Measurements from ENCODE around the gene PWP2. TPM values are rescaled to one million over a fixed set of nuclear protein-coding genes. Genes with fewer than 3 reads are reported as not detected.
"Not testable (repeated sequence)": the region's sequence is repeated elsewhere in the genome, so short reads cannot be mapped to it uniquely, and the experiment has no call there.

The PWP2 gene
- total RNA-seq = 10 to 100 TPM; 15.4 to 18.4 TPM

DNA sequence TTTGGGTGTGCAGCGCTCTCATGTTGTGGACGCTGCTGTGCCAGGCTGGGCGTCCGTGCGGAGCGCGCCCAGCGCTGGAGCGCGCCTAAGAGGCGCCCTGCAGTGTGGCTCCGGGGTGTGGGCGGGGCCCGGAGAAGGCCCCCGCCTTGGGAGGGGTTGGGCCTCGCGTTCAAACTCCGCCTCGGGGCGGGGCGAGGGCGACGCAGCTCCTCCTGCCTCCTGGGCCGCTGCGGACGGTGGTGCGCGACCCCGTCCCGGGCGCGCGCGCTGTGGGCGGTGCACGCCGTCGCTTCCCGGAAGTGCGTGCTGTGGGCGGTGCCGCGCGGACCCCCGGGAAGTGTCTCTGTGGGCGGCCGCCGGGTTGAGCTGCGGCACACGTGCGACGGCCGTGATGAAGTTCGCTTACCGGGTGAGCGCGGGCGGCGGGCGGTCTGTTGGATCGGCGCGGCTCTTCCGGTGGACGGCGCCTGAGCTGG, at the start of gene PWP2:
Gene PWP2, plus strand, starts transcription at position 374 of the 476 bp plus-strand sequence. Its CDS starts 18 bp downstream, at position 392.
- CTCF ChIA-PET, POLR2A ChIA-PET: not testable (repeated sequence)

DNA sequence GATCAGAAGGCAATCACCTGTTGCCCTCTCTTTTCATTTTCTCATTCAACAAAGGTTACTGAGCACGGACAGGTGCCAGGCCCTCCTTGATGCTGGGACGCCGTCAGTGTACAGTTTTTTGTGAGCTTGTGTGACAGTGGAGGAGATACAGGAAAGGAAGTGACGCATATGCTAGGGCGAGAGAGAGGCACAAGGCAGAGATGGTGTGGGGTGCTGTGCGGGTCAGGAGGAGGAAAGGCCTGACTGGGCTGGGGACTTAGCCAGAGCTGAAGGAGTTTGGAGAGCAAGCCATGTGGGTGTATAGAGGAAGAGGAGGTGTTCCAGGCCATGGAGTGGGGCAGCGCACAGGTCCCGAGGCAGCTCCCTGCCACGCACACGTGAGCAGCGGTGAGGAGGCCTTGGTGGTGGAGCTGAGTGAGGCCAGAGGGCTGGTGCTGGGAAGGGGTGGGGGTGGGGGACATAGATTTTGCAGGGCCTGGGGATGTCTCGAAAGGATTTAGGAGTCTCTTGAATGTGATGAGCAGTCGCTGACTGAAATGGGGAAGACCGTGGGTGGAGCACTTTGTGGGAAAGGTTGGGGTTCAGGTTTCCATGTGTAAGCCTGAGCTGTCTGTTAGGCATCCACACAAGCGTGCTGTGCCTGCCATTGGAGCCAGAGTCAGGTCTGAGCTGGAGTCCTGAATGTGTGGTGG, 49.1 kb upstream of the PWP2 start:
- ChIA-PET POLR2A (interaction anchor here (1.4 kb wide), 1 partner anchor 25 kb away, joined by 4 read pairs; no protein-coding TSS in a partner anchor), CTCF (no interaction called here)

DNA sequence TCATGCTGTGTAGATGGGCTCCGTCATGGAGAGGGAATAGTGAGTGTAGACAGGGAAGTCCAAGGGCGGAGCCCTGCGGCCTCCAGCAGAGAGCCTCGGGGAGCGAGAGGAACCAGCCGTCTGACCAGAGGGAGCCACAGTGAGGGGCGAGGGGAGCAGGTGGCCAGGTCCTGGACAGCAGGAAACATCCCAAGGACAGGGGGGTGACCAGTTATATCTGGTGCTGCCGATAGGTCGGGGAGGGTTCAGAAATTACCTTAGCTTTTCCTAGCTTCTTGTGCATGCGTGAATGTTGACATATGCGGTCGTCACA, 48.6 kb upstream of the PWP2 start:
- ChIA-PET CTCF (no interaction called here), POLR2A (interaction anchor here (1.4 kb wide), 1 partner anchor 24 kb away, joined by 4 read pairs; no protein-coding TSS in a partner anchor)

DNA sequence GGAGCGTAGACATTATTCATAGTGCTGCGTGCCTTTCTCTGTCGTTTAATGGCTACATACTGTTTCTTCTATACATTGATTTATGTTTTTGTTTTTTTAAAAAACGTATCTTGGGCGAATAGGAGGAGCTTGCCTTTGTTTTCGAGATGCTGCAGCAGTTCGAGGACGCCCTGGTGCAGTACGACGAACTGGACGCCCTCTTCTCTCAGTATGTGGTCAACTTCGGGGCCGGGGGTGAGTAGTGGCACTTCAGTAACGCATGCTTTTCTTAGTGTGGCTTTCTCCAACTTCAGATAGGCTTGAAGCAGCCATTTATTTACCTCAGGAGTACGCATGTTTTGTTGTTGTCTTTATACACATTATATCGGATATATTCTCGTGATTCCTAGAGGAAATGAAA, 48.2 kb upstream of the PWP2 start:
- POLR2A ChIA-PET = interaction anchor here (1.4 kb wide), 1 partner anchor 24 kb away, joined by 4 read pairs; no protein-coding TSS in a partner anchor
- CTCF ChIA-PET = no interaction called here

DNA sequence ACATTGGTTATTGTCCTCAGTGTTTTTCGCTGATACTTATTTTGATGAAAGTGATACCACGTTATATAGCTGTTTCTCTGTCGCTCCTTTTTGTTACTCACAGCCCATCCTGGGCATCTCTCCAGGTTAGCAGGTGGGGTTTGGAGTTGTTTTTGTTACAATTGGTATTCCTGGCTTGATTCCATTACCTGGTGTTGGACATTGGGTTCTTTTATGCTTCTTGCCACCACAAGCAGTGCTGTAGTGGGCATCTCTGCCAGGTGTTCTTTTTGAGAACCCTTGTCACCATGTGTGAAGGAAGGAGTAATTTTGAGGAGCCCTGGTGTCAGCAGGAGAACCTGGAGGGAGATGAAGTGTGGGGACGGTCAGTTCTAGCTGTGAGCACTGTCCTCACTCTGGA, 47.5 kb upstream of the PWP2 start:
- ChIA-PET CTCF (no interaction called here), POLR2A (no interaction called here)

DNA sequence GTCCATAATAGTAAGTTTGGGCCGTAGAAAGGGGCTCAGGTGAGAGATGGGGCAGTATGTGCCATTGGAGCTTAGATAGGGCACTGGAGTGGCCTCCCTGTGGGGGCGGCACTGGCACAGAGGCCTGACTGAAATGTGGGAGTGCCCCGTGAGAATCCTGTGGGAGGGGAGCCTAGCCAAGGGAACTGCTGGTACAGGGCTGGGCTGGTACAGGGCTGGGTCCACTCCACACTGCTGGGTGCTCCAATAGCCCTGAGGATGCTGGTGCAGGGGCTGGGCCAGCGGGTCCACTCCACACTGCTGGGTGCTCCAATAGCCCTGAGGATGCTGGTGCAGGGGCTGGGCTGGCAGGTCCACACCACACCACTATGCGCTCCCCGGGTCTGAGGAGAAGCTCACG, 44.8 kb upstream of the PWP2 start:
- ChIA-PET POLR2A (no interaction called here), CTCF (no interaction called here)

DNA sequence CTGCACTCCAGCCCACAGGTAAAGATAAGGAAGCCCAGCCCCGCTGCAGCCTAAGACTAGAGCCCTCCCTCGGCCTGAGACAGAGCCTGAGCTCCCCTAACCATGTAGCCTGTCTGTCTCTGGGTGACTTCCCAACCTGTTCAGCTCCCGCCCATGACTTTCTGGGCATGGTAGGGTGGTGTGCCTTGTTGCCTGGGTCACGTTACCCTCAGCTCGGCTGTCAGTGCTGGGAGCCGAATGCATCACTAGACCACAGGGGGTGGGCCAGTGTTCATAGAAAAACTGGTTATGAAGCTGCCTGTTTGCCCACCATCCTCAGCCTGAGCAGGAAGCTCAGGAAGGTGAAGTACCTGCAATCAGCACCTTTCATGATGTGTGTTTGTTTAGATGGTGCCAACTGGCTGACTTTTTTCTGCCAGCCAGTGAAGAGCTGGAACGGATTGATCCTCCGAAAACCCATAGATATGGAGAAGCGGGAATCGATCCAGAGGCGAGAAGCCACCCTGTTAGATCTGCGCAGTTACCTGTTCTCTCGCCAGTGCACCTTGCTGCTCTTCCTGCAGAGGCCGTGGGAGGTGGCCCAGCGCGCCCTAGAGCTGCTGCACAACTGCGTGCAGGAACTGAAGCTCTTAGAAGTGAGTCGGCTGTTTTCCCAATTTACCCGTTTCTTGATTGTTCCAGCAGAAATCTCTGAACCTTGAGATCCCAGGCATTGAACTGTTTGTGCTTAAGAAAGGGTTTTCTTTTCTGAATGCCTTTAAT, 43.9 kb upstream of the PWP2 start:
- ChIA-PET POLR2A (no interaction called here), CTCF (interaction anchor here (0.6 kb wide), 1 partner anchor 15 kb away, joined by 7 read pairs; no protein-coding TSS in a partner anchor)

DNA sequence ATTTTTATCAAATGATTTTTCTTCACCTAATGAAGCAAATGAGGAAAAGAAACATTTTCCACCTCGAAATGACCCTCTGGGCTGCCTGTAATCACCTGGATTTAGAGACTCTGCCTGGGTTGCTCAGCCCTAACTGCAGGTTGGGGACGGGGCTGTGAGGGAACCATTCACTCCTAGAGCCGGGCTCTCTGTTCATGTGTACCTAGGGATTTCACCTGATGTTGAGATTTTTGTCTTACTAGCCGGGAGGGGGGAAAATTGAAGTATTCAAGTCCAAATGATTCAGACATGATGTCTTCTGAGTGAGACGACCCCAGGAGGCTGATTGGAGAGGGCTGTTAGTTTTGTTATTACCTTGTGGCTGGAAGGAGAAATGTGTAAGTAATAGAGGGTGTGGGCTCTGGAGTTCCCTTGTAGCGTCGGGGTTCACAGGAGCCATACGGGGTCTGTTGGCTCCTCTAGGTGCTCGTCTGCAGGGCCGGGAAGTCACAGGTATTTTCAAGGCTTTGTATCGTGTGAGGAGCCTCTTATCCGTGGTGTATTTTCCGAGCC, 42.3 kb upstream of the PWP2 start:
- CTCF ChIA-PET = interaction anchor here (0.8 kb wide), 1 partner anchor 17 kb away, joined by 3 read pairs; no protein-coding TSS in a partner anchor

DNA sequence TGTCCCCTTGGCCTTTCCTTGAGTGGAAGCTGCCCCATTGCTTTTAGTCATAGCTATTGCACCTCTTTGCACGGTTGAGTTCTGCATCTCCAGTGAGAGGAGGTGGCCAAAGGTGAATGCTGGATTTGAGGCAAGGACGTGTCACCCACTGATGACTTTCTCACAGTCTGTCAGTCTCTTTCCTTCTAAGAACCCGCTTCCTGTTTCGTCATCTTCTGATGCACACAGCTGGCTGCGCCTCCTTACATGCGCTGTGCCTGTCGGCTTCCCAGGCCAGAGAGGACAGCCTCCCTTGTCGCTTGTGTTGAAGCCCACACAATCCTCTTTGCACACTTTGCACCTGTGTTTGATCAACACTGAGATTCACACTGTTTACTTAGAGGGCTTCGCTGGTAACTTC, 41.8 kb upstream of the PWP2 start:
- ChIA-PET CTCF (interaction anchor here (0.8 to 1.3 kb wide), 2 partner anchors 15 to 18 kb away, joined by 3 read pairs; no protein-coding TSS in a partner anchor), POLR2A (interaction anchor here (1.0 to 1.7 kb wide), 5 partner anchors 17 to 53 kb away, joined by 3 to 9 read pairs (median 3); partner anchors contain the start of gene TRAPPC10)

More for the DNA sequence above, 42.3 kb upstream of the PWP2 start:
- POLR2A ChIA-PET = interaction anchor here (1.2 to 1.5 kb wide), 3 partner anchors 17 to 52 kb away, joined by 3 read pairs; no protein-coding TSS in a partner anchor

DNA sequence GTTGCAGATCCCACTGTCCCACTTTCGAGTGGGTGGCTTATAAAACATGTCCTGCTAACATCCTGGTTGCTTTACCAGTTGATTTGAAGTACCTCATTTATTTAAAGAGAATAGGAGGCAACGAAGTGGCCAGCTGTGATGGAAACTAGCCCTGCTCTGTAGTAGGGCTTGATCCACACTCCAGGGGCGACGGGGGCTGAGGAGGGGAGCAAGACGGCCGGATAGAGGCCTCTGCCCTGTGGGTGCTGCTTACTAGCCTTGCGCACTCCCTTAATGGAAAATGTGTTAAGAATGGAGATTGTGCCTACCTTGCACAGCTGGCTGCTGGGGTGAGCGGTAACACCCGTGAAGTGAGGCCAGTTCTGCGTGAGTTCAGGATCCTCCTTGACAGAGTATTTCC, 41.1 kb upstream of the PWP2 start:
- POLR2A ChIA-PET = interaction anchor here (1.0 to 1.7 kb wide), 5 partner anchors 16 to 54 kb away, joined by 3 to 9 read pairs (median 3); partner anchors contain the start of gene TRAPPC10
- CTCF ChIA-PET = interaction anchor here (1.3 kb wide), 1 partner anchor 15 kb away, joined by 3 read pairs; no protein-coding TSS in a partner anchor

DNA sequence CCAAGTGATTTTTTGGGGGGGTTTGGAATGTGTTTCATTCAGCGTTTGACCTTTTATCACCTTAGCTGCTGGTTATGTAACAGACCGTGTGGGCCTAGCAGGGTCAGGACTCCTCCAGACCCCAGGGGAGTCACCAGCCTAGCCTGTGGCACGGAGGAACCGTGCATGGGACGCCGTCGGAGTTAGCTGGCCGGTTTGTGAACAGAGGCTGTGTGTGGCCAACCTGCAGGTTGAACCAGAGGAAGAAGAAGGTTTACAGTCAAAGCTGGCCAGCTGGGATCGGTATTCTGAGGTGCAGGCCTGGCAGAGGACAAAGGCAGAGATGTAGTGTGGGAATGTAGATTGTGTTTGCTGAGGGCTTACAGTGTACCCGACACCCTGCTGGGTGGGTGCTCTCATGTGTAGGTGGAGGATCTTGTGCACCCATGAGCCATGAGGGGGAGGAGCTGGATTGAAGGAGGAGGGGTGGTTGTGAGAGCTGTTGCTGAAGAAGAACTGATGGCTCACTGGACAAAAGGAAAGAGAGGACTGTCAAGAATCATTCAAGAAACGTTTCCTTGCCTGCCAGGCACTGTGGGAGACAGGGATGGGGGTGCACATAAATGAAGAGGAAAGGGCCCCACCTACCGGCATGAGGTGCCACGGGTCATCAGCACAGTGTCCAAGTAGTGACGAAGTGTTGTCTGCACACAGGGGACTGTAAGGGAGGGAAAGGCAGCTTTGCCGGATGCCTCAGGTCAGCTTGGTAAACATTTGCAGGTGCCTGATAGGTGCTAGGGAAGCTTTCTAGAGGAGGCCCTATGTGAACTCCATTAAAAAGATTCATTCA, 40.0 kb upstream of the PWP2 start:
- CTCF ChIA-PET = no interaction called here

DNA sequence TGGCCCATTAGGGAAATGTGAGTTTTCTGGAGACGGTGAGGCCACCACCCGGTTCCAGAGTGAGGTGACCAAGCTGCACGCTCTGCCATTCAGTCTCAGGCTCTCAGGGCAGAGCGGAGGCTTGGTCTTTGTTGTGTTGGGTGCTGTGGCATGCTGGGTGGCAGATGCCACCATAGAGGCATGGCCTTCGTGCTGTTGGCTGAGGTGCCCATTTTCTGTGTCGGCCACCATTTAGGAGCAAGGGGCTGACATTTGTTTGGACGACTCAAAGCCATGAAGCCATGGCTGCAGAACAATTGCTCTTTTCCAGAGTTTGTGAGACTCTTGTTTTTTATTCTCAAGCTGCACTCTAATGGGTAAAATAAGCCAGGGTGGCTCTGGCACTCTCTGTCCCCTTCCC, 36.8 kb upstream of the PWP2 start:
- POLR2A ChIA-PET = no interaction called here

More for the DNA sequence above, 40.0 kb upstream of the PWP2 start:
- POLR2A ChIA-PET = interaction anchor here (1.7 kb wide), 1 partner anchor 17 kb away, joined by 9 read pairs; no protein-coding TSS in a partner anchor

DNA sequence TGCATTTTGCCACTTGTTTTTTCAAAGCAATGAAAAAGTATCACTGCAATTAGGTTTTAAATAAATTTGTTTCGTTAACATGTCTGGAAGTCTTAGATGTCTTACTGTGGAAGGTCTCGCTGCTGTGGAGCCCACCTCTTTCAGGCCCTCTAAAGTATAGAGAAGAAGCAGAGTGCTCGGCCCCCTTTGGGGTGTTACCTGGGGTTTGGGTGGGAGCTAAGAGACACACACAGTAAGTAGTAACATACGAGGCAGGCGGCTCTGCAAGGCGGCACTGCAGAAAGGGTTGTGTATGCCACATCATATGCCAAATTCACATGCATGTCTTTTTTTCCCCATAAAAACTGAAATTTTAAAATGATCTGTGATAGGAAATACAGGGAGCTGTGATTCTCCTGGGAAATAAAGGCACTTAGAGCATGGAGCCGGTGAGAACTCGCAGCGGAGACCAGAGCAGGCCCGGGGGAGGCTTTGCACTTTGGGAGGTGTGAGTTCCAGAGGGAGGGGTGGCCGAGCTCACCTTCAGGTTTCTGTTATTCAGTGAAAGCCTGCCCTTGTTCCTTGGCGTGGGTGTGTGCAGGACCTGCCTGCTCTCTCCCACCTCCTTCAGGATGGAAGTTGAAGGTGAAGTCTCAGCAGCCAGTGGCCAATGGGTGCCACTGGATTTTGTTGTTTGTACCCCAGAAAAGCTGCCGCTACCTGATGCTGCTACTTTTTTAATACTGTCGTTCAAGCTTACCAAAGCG, 35.7 kb upstream of the PWP2 start:
- ChIA-PET POLR2A (no interaction called here), CTCF (no interaction called here)

More for the DNA sequence above, 36.8 kb upstream of the PWP2 start:
- CTCF ChIA-PET = no interaction called here

DNA sequence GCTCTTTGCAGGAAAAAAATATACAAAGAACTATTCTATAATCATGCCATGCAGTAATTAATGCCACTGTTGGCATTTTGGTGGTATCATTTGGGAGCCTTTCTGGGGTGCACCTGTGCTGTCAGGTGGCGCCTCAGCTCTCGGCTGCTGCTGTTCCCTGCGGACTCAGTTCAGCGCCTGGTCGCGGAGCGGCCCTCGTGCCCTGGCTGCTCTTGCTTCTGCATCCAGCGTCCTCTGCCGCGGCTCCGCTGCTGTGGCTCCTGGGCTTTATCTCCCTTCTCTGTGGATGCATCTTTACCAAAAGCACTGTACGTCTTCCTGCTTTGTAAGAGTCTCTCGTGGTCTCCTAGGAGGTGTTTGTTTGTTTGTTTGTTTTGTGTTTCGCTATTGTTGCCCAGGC, 35.1 kb upstream of the PWP2 start:
- ChIA-PET CTCF (no interaction called here), POLR2A (no interaction called here)

DNA sequence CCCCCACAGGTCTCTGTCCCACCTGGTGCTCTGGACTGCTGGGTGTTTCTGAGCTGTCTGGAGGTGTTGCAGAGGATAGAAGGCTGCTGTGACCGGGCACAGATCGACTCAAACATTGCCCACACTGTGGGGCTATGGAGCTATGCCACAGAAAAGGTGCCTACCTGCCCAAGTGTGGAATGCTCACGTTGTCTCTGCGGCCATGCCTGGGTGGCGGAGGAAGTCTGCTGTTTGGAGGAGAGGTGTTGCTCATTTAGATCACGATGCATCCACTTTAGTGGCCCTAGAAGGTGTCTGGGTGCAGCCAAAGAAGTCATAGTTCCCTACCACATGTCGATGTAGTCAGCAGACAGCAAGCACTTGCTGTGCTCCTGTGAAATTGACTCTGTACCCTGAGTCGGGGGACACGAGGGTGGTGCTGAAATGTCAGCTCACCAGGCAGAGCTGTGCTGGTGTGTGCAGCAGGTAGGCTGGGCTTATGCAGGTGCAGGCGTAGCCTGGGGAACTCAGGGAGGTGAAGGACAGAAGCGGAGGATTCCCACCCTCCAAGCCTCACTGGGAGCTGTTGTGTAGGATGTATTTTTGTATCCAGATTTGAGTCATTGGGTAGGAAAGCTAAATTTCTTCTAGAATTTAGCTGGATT, 32.8 kb upstream of the PWP2 start:
- ChIA-PET CTCF (no interaction called here), POLR2A (no interaction called here)

DNA sequence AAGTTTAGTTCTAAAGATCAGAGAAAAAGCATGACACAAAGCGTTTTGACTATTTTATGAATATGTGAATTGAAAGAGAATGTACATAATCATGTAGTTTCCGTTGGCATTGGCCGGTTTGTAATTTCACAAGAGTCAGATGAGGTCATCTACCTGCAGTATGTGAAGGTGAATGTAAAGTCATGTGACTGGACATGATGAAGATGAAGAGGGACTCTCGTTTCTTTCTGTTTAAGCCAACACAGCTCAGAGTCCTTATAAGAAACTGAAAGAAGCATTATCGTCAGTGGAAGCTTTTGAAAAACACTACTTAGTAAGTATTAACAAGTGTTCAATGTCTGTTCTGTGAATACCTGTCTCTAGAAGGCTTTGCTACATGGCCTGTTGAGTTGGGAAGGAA, 30.9 kb upstream of the PWP2 start:
- ChIA-PET CTCF (interaction anchor here (0.7 kb wide), 1 partner anchor 348 kb away, joined by 3 read pairs; no protein-coding TSS in a partner anchor), POLR2A (no interaction called here)

DNA sequence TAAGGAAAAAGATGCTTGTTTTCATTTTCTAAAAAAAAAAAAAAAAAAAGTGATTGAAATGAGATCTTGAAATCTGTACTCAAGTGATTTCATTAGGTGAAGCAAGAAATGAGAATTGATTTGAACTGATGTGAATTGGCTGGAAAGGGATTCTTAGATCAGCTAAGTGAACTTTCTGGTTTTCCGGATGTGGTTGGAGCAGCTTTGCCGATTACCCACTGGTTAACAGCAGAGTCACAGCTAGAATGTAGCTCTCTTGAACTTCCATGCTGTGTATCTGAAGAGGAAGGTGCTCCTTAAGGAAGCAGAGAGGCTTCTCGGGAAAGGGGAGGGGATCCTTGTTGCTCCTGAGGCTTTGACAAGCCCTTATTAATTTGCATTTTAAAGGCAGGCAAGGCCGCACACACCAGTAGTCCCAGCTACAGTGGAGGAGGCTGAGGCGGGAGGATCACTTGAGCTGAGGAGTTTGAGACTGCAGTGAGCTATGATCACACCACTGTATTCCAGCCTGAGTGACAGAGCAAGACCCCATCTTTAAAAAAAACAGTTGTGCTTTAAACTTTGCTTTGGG, 28.7 kb upstream of the PWP2 start:
- POLR2A ChIA-PET = no interaction called here
- CTCF ChIA-PET = interaction anchor here (0.7 to 1.1 kb wide), 2 partner anchors 14 to 66 kb away, joined by 3 to 7 read pairs; partner anchors contain the start of gene TRAPPC10

DNA sequence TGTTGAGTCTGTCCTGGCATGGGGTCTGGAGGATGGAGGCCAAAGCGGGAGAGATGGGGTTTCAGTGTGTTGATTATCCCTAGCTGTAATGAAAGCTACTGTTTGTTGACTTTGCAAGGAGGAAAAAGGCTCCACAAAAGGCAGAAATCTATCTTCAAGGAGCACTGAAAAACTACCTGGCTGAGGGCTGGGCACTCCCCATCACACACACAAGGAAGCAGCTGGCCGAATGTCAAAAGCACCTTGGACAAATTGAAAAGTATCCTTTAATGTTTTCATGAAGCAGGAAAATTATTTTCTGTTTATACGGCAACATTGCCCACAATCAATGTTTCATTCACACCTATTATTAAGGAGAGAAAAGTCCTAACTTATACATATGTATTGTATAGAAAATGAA, 27.8 kb upstream of the PWP2 start:
- CTCF ChIA-PET = no interaction called here
- POLR2A ChIA-PET = no interaction called here
